ENCODE measurements around the gene MSANTD7. TPM values are rescaled to one million over a fixed set of nuclear protein-coding genes. Genes with fewer than 3 reads are reported as not detected.
"Not testable (repeated sequence)": the region's sequence is repeated elsewhere in the genome, so short reads cannot be mapped to it uniquely, and the experiment has no call there.

The MSANTD7 gene
- total RNA-seq, 2 donors from 2014 or later, result 14.6 to 15.6 TPM

DNA sequence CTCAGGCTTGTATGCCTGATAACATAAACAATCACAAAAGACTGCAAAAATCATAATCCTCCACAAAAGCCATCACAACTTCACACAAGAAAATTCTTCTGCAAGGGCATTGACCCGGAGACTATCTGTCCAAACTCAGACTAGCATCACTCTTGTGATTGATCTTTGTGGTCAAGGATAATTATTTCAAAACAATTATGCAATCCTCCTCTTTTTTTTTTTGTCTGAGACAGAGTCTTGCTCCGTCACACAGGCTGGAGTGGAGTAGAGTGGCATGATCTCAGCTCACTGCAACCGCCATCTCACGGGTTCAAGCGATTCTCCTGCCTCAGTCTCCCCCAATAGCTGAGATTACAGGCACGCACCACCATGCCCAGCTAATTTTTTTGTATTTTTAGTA lies 22.4 kb upstream of the MSANTD7 start:
- H3K27me3 ChIP-seq (ENCODE audit: control insufficient read depth, insufficient read depth, low read length, poor library complexity, severe bottlenecking), result no peaks in the 10 kb centered on the region
- no peaks in the 10 kb centered on the region for H3K27me3 Mint-ChIP-seq (ENCODE audit: insufficient read depth)
- H3K9ac ChIP-seq (ENCODE audit: extremely low read depth, low read length, poor library complexity, severe bottlenecking), result no peak overlapping the region
- H3K9me3 ChIP-seq (ENCODE audit: control insufficient read depth, low read length), result no peaks in the 10 kb centered on the region
- H3K4me3 ChIP-seq (ENCODE audit: low read length), result no peak overlapping the region
- no peaks in the 10 kb centered on the region for H3K36me3 Mint-ChIP-seq (ENCODE audit: low read depth)
- no peaks in the 10 kb centered on the region for H3K36me3 ChIP-seq (ENCODE audit: control insufficient read depth, insufficient read depth, low read length)
- H3K4me1 Mint-ChIP-seq, result peaks cover 7% of the 10 kb centered on the region
- H3K9me3 Mint-ChIP-seq, result peaks cover 2% of the 10 kb centered on the region
- H3K27ac ChIP-seq (ENCODE audit: low read depth, low read length), result no peak overlapping the region
- 89 to 91% methylated on average over 4 to 6 of the region's 6 CpGs for WGBS, 2 experiments (ENCODE audit: insufficient coverage in 1 of 2, insufficient read length in 1 of 2)
- no peak overlapping the region for H3K27ac Mint-ChIP-seq
- H3K4me1 ChIP-seq (ENCODE audit: control insufficient read depth, insufficient read depth, low read length), result no peaks in the 10 kb centered on the region
- no peak for DNase-seq
- TF ChIP-seq, protein P1, sequence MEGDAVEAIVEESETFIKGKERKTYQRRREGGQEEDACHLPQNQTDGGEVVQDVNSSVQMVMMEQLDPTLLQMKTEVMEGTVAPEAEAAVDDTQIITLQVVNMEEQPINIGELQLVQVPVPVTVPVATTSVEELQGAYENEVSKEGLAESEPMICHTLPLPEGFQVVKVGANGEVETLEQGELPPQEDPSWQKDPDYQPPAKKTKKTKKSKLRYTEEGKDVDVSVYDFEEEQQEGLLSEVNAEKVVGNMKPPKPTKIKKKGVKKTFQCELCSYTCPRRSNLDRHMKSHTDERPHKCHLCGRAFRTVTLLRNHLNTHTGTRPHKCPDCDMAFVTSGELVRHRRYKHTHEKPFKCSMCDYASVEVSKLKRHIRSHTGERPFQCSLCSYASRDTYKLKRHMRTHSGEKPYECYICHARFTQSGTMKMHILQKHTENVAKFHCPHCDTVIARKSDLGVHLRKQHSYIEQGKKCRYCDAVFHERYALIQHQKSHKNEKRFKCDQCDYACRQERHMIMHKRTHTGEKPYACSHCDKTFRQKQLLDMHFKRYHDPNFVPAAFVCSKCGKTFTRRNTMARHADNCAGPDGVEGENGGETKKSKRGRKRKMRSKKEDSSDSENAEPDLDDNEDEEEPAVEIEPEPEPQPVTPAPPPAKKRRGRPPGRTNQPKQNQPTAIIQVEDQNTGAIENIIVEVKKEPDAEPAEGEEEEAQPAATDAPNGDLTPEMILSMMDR (conservative IDR thresholded peaks at IDR 0.05), result no peak
- no peak overlapping the region for H3K4me3 Mint-ChIP-seq

DNA sequence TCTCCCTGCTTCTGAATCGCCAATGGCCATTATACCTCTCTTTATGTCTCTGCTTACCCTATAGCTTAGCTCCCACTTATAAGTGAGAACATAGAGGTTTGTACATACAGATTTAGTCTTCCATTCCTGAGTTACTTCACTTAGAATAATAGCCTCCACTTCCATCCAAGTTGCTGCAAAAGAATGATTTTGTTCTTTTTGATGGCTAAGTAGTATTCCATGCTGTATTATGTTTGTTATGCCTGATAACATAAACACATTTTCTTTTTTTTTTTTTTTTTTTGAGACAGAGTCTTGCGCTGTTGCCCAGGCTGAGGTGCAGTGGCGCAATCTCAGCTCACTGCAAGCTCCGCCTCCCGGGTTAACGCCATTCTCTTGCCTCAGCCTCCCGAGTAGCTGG lies 21.4 kb upstream of the MSANTD7 start:
- WGBS, 2 experiments (ENCODE audit: insufficient coverage in 1 of 2, insufficient read length in 1 of 2), result 95 to 96% methylated on average over 4 to 7 of the region's 7 CpGs
- not testable (repeated sequence) for H3K9me3 Mint-ChIP-seq; H3K4me3 Mint-ChIP-seq; H3K27ac ChIP-seq (ENCODE audit: low read depth, low read length); H3K4me1 Mint-ChIP-seq; H3K36me3 Mint-ChIP-seq (ENCODE audit: low read depth); H3K4me1 ChIP-seq (ENCODE audit: control insufficient read depth, insufficient read depth, low read length); DNase-seq; H3K36me3 ChIP-seq (ENCODE audit: control insufficient read depth, insufficient read depth, low read length); H3K9me3 ChIP-seq (ENCODE audit: control insufficient read depth, low read length); H3K27me3 Mint-ChIP-seq (ENCODE audit: insufficient read depth); H3K9ac ChIP-seq (ENCODE audit: extremely low read depth, low read length, poor library complexity, severe bottlenecking); H3K27ac Mint-ChIP-seq; H3K27me3 ChIP-seq (ENCODE audit: control insufficient read depth, insufficient read depth, low read length, poor library complexity, severe bottlenecking); H3K4me3 ChIP-seq (ENCODE audit: low read length)

DNA sequence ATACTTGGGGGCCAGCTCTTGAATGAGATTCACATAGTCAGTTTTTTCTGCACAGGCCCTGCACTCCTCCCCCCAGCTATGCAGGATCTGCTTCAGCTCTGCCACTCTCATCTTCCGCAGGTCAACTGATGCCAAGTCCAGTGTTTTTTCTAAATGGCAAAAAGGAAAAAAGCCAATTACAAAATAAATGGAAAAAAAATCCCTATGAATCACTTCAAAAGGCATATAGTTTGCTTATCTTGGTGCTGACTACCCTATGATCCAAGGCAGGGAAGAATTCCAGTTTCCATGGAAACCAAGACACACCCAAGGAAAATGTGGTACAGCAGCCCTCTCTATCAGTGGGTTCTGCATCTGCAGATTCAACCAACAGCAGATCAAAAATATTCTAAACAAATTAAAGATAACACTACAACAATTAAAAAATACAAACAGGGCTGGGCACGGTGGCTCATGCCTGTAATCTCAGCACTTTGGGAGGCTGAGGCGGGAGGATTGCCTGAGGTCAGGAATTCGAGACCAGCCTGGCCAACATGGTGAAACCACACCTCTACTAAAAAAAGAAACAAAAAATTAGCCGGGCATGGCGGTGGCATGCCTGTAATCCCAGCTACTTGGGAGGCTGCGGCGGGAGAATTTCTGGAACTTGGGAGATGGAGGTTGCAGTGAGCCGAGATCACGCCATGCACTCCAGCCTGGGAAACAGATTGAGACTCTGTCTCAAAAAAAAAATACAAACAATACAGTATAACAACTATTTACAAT lies 17.9 kb upstream of the MSANTD7 start:
- no peak overlapping the region for H3K27ac Mint-ChIP-seq
- H3K36me3 Mint-ChIP-seq (ENCODE audit: low read depth), result no peaks in the 10 kb centered on the region
- TF ChIP-seq, protein P1 (conservative IDR thresholded peaks at IDR 0.05), result no peak
- H3K9me3 ChIP-seq (ENCODE audit: control insufficient read depth, low read length), result no peaks in the 10 kb centered on the region
- H3K4me1 ChIP-seq (ENCODE audit: control insufficient read depth, insufficient read depth, low read length), result peaks cover 5% of the 10 kb centered on the region
- peaks cover 1% of the 10 kb centered on the region for H3K27me3 ChIP-seq (ENCODE audit: control insufficient read depth, insufficient read depth, low read length, poor library complexity, severe bottlenecking)
- 94 to 96% methylated on average over 8 to 9 of the region's 10 CpGs for WGBS, 2 experiments (ENCODE audit: insufficient coverage in 1 of 2, insufficient read length in 1 of 2)
- H3K27me3 Mint-ChIP-seq (ENCODE audit: insufficient read depth), result peaks cover 2% of the 10 kb centered on the region
- H3K4me3 Mint-ChIP-seq, result no peak overlapping the region
- no peak overlapping the region for H3K9ac ChIP-seq (ENCODE audit: extremely low read depth, low read length, poor library complexity, severe bottlenecking)
- no peak overlapping the region for H3K27ac ChIP-seq (ENCODE audit: low read depth, low read length)
- no peak for DNase-seq
- no peak overlapping the region for H3K4me3 ChIP-seq (ENCODE audit: low read length)
- peaks cover 15% of the 10 kb centered on the region for H3K4me1 Mint-ChIP-seq
- no peaks in the 10 kb centered on the region for H3K36me3 ChIP-seq (ENCODE audit: control insufficient read depth, insufficient read depth, low read length)
- peaks cover 2% of the 10 kb centered on the region for H3K9me3 Mint-ChIP-seq
